Measurements from ENCODE around the gene CFAP210. TPM values are rescaled to one million over a fixed set of nuclear protein-coding genes. Genes with fewer than 3 reads are reported as not detected.

The CFAP210 gene
- total and polyA plus RNA-seq, 9 of the 15 experiments (the other 6 are each of a cell fraction or from before 2014, with no cell fraction given), result 0.75 to 3.6 (median 1.3) TPM

DNA sequence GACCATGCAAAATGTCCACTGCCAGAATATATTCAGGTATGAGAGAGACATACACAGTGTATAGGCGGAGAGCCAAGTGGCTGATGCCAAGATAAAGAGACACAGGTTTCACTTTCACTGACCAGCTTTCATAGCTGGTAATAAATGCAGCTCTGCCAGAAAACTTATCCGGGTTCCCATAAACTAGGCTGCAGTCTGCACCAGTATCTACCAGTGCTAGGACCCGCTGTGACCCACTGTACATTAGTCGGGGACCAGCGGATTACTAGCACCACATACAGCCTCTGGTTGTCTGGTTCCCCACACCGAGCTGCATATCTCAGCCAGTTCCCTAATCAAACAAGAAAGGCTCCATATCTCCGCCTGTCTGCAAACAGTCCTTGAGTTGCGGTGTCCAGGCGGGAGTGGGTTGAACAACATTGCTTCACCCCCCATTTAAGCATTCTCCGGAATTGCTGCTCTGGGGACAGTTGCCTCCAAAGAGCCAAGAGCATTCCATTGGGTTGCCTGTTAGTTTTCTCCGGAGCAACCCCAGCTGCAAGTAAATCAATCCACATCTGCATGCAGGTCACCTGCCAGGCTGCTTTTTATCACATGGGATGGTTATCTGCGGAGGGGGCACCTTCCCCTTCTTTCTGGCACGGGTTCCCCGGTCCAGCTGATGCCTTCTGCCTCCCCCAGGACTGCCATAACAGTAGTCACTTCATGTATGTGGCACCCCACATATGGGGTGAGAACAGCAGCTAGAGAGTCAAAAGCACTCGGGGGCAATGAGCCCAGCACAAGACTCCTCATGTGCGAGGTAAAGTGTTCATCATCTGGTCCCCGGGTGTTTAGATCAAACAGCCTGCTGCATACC, 21.4 kb upstream of the CFAP210 start (continued):
- TF ChIP-seq IFI16 (CRISPR knock-in tag; IDR thresholded peaks at IDR 0.05) (no peak), PPARD (CRISPR knock-in tag; IDR thresholded peaks at IDR 0.05) (no peak), CTCF (IDR thresholded peaks at IDR 0.05 in 2 of 3, conservative IDR thresholded peaks at IDR 0.05 in 1 of 3; ENCODE audit: insufficient read depth in 2 of 3, low read depth in 1 of 3, low read length in 3 of 3) (peak in 1 of 3 experiments; percentile 22; a peak in 2 of 6 replicates), MAZ (CRISPR knock-in tag; conservative IDR thresholded peaks at IDR 0.05 in 1 of 2, IDR thresholded peaks at IDR 0.05 in 1 of 2) (peak; percentile 12 to 19; a peak in 2 of 4 replicates), POLR2AphosphoS5 (IDR thresholded peaks at IDR 0.05; ENCODE audit: control insufficient read depth, insufficient read depth, low read depth, low read length) (peak; percentile 65; the same call in 1 of the 2 replicates), ZFP36 (IDR thresholded peaks at IDR 0.05; ENCODE audit: low read depth, low read length, partially characterized antibody) (peak; percentile 4), PREB (CRISPR knock-in tag; IDR thresholded peaks at IDR 0.05) (peak; percentile 84), CBFA2T3 (IDR thresholded peaks at IDR 0.05) (peak; percentile 83), BMI1 (IDR thresholded peaks at IDR 0.05; ENCODE audit: low read length) (no peak), RAD21 (CRISPR knock-in tag; conservative IDR thresholded peaks at IDR 0.05 in 1 of 2, IDR thresholded peaks at IDR 0.05 in 1 of 2) (peak; percentile 11 to 28; a peak in 2 of 4 replicates), ASH1L (IDR thresholded peaks at IDR 0.05; ENCODE audit: borderline replicate concordance, low read depth, partially characterized antibody) (no peak), KAT8 (IDR thresholded peaks at IDR 0.05; ENCODE audit: low read depth) (no peak), TEAD1 (CRISPR knock-in tag; IDR thresholded peaks at IDR 0.05) (0 out of 4 replicates have a peak, but pooled peaks have one; percentile 14 to 28), TAF9B (IDR thresholded peaks at IDR 0.05; ENCODE audit: partially characterized antibody) (no peak), CBFA2T2 (conservative IDR thresholded peaks at IDR 0.05) (peak; percentile 69), FOXM1 (IDR thresholded peaks at IDR 0.05; ENCODE audit: low read depth) (0 out of 2 replicates have a peak, but pooled peaks have one; percentile 14), FOXM1 (CRISPR knock-in tag; IDR thresholded peaks at IDR 0.05; ENCODE audit: low read depth) (no peak), SIX5 (IDR thresholded peaks at IDR 0.05; ENCODE audit: borderline replicate concordance in 1 of 2, insufficient read depth in 1 of 2, low read depth in 1 of 2, low read length in 2 of 2) (no peak), CBX1 (IDR thresholded peaks at IDR 0.05; ENCODE audit: low read depth) (no peak), TFAM (CRISPR knock-in tag; conservative IDR thresholded peaks at IDR 0.05) (no peak), HNRNPL (IDR thresholded peaks at IDR 0.05; ENCODE audit: low read depth, low read length) (no peak), ADNP (tag; IDR thresholded peaks at IDR 0.05) (no peak)
- TF ChIP-seq, protein P1, sequence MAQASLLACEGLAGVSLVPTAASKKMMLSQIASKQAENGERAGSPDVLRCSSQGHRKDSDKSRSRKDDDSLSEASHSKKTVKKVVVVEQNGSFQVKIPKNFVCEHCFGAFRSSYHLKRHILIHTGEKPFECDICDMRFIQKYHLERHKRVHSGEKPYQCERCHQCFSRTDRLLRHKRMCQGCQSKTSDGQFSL (CRISPR knock-in tag; IDR thresholded peaks at IDR 0.05), result 0 out of 2 replicates have a peak, but pooled peaks have one; percentile 42
- TF ChIP-seq, protein P1 (tag; IDR thresholded peaks at IDR 0.05), result no peak; a peak in 1 of 4 replicates
